PFSK-1 (cell line): ENCODE data around the gene OSBPL10.

Source experiments
- FOXP2 ChIP-seq: optimal IDR thresholded peaks from 2 replicates; pipeline ENCODE3; 2011; ENCODE audit warnings: borderline replicate concordance, control low read depth, inconsistent platforms; ENCODE audit not compliant: insufficient read depth; ENCODE audit errors: extremely low read length, extremely low read depth
- POLR2AphosphoS5 ChIP-seq: IDR thresholded peaks from 2 replicates; pipeline ENCODE4 v1.6.1; 2012; ENCODE audit warnings: low read depth, mild to moderate bottlenecking, control low read depth, low read length, moderate library complexity
- REST ChIP-seq, 2 experiments: IDR thresholded peaks; 2 replicates each; pipeline versions ENCODE4 v1.6.1 to v1.8.0; 2011 to 2012; ENCODE audit warnings: low read depth in 2 of 2, low read length in 2 of 2, control low read depth in 1 of 2, inconsistent platforms in 1 of 2, mild to moderate bottlenecking in 1 of 2, moderate library complexity in 1 of 2; ENCODE audit not compliant: insufficient read depth in 1 of 2
- SIN3A ChIP-seq: IDR thresholded peaks from 2 replicates; pipeline ENCODE4 v1.6.1; 2012; ENCODE audit warnings: mild to moderate bottlenecking, low read length, moderate library complexity, borderline replicate concordance; ENCODE audit not compliant: insufficient read depth

GRCh38 chr3:31840252-31840651 lies 140.8 kb downstream of the OSBPL10 start:
- TF ChIP-seq POLR2AphosphoS5 (no peak), SIN3A (no peak), REST (IDR thresholded peaks at IDR 0.05; ENCODE audit: insufficient read depth in 1 of 2, low read depth in 2 of 2, low read length in 2 of 2) (no peak), FOXP2 (no peak)
